ENCODE results near the gene PAPPA.

DNA sequence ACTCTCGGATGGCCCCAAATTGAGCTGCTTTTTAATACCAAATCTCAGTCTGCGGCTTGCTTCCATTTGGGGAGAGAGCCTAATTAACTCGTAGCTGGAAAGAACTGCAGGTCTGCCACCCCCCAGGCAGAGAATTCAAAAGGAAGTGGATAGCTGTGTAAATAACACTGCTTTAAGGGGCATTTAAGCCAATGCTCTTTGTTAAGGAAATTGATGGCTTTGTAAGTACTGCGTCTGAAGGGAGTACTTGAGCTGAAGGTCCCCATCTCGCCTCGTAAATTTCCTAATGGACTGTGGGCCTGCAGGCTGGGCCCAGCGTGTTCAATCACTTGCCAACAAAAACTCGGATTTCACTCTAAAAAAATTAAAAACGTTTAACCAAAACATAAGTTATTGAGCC, 132.7 kb downstream of the PAPPA start:
- no peak for TF ChIP-seq MAX (IDR thresholded peaks at IDR 0.05; ENCODE audit: low read depth)
- TF ChIP-seq, protein P1, sequence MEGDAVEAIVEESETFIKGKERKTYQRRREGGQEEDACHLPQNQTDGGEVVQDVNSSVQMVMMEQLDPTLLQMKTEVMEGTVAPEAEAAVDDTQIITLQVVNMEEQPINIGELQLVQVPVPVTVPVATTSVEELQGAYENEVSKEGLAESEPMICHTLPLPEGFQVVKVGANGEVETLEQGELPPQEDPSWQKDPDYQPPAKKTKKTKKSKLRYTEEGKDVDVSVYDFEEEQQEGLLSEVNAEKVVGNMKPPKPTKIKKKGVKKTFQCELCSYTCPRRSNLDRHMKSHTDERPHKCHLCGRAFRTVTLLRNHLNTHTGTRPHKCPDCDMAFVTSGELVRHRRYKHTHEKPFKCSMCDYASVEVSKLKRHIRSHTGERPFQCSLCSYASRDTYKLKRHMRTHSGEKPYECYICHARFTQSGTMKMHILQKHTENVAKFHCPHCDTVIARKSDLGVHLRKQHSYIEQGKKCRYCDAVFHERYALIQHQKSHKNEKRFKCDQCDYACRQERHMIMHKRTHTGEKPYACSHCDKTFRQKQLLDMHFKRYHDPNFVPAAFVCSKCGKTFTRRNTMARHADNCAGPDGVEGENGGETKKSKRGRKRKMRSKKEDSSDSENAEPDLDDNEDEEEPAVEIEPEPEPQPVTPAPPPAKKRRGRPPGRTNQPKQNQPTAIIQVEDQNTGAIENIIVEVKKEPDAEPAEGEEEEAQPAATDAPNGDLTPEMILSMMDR (IDR thresholded peaks at IDR 0.05), result no peak
- TF ChIP-seq RAD21 (IDR thresholded peaks at IDR 0.05; ENCODE audit: low read length), result no peak
- TF ChIP-seq EP300 (IDR thresholded peaks at IDR 0.05; ENCODE audit: borderline replicate concordance in 1 of 2, low read depth in 1 of 2, low read length in 1 of 2), result no peak
